ENCODE measurements around the gene SPRED3.
A peak's percentile ranks its signal among the peaks of the same experiment; 100 is the strongest.

SPRED3 gene

GRCh38 chr19:38373907-38374331, 14.6 kb upstream of the SPRED3 start:
- no peak for DNase-seq

- DNase-seq, result peak; percentile 97
These were observed 14.0 kb upstream of the SPRED3 start, which contains the start of gene PSMD8 for GRCh38 chr19:38374332-38375097. PSMD8 (plus strand) TSS chr19:38374571; CDS start chr19:38374602, 31 bp downstream.

GRCh38 chr19:38375098-38375493, 13.4 kb upstream of the SPRED3 start:
- DNase-seq, result no peak

GRCh38 chr19:38375748-38376147, 12.7 kb upstream of the SPRED3 start:
- DNase-seq, result no peak

- DNase-seq, result no peak
These were observed 11.9 kb upstream of the SPRED3 start for GRCh38 chr19:38376576-38376975.

GRCh38 chr19:38377052-38377451, 11.4 kb upstream of the SPRED3 start:
- DNase-seq, result no peak

GRCh38 chr19:38378866-38379265, 9.6 kb upstream of the SPRED3 start:
- DNase-seq, result no peak

- DNase-seq, result no peak
These were observed 7.4 kb upstream of the SPRED3 start for GRCh38 chr19:38381138-38381537.

GRCh38 chr19:38383184-38383583, 5.3 kb upstream of the SPRED3 start:
- no peak for DNase-seq

- DNase-seq, result no peak
These were observed 4.8 kb upstream of the SPRED3 start for GRCh38 chr19:38383743-38384142.

- no peak for DNase-seq
These were observed 4.1 kb upstream of the SPRED3 start for GRCh38 chr19:38384209-38385027.

- DNase-seq, result no peak
These were observed 3.3 kb upstream of the SPRED3 start for GRCh38 chr19:38385057-38385803.

- DNase-seq, result no peak
These were observed 2.7 kb upstream of the SPRED3 start for GRCh38 chr19:38385804-38386257.

- DNase-seq, result no peak
These were observed 2.1 kb upstream of the SPRED3 start for GRCh38 chr19:38386300-38386970.

GRCh38 chr19:38386971-38387549, 1.4 kb upstream of the SPRED3 start:
- no peak for DNase-seq

GRCh38 chr19:38387550-38388348, 748 bp upstream of the SPRED3 start, which contains the start of gene GGN:
GGN (minus strand) TSS chr19:38388034; CDS start chr19:38387261, 773 bp downstream.
- peak; percentile 95 for DNase-seq

- no peak for DNase-seq
These were observed 816 bp downstream of the SPRED3 start for GRCh38 chr19:38389101-38389925.

- DNase-seq, result no peak
These were observed 1.7 kb downstream of the SPRED3 start for GRCh38 chr19:38389957-38390924.

- no peak for DNase-seq
These were observed 3.5 kb downstream of the SPRED3 start for GRCh38 chr19:38391911-38392464.

Data from NCI-H1436 (cell line).